Thyroid gland (tissue), 4 donors: ENCODE data around the gene SPI1. TPM values are rescaled to one million over a fixed set of nuclear protein-coding genes. Genes with fewer than 3 reads are reported as not detected.

Source experiments
- DNase-seq, 2 donors: peaks; one replicate each; pipeline ENCODE4 v3.0.0-alpha.2; 2019
- H3K27ac ChIP-seq, 3 donors: fragments of 200-600 bp; sonication (generic); 1 replicate in 2 of 3; 2 replicates in 1 of 3; pipeline ENCODE4 v1.5.1; 2016 to 2019; ENCODE audit warnings: mild to moderate bottlenecking in 1 of 3, moderate library complexity in 1 of 3
- H3K27me3 ChIP-seq: fragments of 200-600 bp; sonication (generic); one replicate; pipeline ENCODE4 v1.5.1; 2019
- H3K36me3 ChIP-seq, 2 donors: fragments of 200-600 bp; sonication (generic); one replicate each; pipeline ENCODE4 v1.5.1; 2016 to 2019
- H3K4me1 ChIP-seq, 2 donors: fragments of 200-600 bp; sonication (generic); one replicate each; pipeline ENCODE4 v1.5.1; 2017 to 2019
- H3K4me3 ChIP-seq, 3 donors: fragments of 200-600 bp; sonication (generic); replicated peaks in 1 of 3; 1 replicate in 2 of 3; 2 replicates in 1 of 3; pipeline ENCODE4 v1.5.1; 2016; ENCODE audit warnings: mild to moderate bottlenecking in 1 of 3
- H3K9me3 ChIP-seq: fragments of 200-600 bp; sonication (generic); one replicate; pipeline ENCODE4 v1.5.1; 2017
- CTCF ChIP-seq, 6 experiments: fragments of 200-600 bp in 3 of 6; fragments of 450-650 bp in 3 of 6; sonication (generic) in 3 of 6; IDR thresholded peaks; one replicate each; pipeline ENCODE4 v1.5.1; 2016 to 2019; ENCODE audit warnings: antibody characterized with exemption in 6 of 6, mild to moderate bottlenecking in 2 of 6, inconsistent platforms in 1 of 6, moderate library complexity in 1 of 6
- POLR2A ChIP-seq, 2 donors: fragments of 450-650 bp; IDR thresholded peaks; one replicate each; pipeline ENCODE4 v1.6.1; 2017; ENCODE audit warnings: antibody characterized with exemption in 2 of 2, mild to moderate bottlenecking in 2 of 2, moderate library complexity in 1 of 2
- WGBS, 2 donors: methylation state at CpG; one replicate each; pipeline ENCODE4 v1.1.5; 2017; 5-methylcytosine and 5-hydroxymethylcytosine counted together
- intact Hi-C: fragments of 100-400 bp; cut with DNase I; formaldehyde crosslinking; loops from one replicate; pipeline ENCODE4 v1.15.1; 2023
- total RNA-seq, 4 donors: library from RNA; depleted of rRNA; stranded (reverse); fragments of >200 nt; gene quantifications; one replicate each; pipeline ENCODE4 v1.2.3, GENCODE V29; 2016

The SPI1 gene
- total RNA-seq, 4 donors from 2014 or later, result 4.8 to 18.0 (median 5.8) TPM

- TF ChIP-seq CTCF (IDR thresholded peaks at IDR 0.05) (no peak), POLR2A (IDR thresholded peaks at IDR 0.05) (no peak)
- intact Hi-C loops, result no loop called here
- Histone ChIP-seq H3K36me3 (no peaks in the 10 kb centered on the region), H3K27me3 (no peaks in the 10 kb centered on the region), H3K4me3 (no peak overlapping the region), H3K27ac (peak overlapping the region in 1 of 3 donors; percentile 88), H3K9me3 (no peaks in the 10 kb centered on the region), H3K4me1 (peaks cover 0 to 14% of the 10 kb centered on the region in 2 donors)
- no peak for DNase-seq
- 69 to 71% methylated on average over 15 to 17 of the region's 20 CpGs for WGBS, 2 donors
Measured at GRCh38 chr11:47393163-47394049, 15.1 kb upstream of the SPI1 start.

GRCh38 chr11:47392546-47393162, 14.3 kb upstream of the SPI1 start:
- Histone ChIP-seq H3K9me3 (no peaks in the 10 kb centered on the region), H3K27ac (no peak overlapping the region), H3K36me3 (no peaks in the 10 kb centered on the region), H3K4me1 (peaks cover 0 to 14% of the 10 kb centered on the region in 2 donors), H3K27me3 (no peaks in the 10 kb centered on the region), H3K4me3 (no peak overlapping the region)
- DNase-seq, result no peak
- 74 to 83% methylated on average over 11 to 12 of the region's 14 CpGs for WGBS, 2 donors
- intact Hi-C loops, result no loop called here
- TF ChIP-seq CTCF (IDR thresholded peaks at IDR 0.05) (no peak), POLR2A (IDR thresholded peaks at IDR 0.05) (no peak)

DNA sequence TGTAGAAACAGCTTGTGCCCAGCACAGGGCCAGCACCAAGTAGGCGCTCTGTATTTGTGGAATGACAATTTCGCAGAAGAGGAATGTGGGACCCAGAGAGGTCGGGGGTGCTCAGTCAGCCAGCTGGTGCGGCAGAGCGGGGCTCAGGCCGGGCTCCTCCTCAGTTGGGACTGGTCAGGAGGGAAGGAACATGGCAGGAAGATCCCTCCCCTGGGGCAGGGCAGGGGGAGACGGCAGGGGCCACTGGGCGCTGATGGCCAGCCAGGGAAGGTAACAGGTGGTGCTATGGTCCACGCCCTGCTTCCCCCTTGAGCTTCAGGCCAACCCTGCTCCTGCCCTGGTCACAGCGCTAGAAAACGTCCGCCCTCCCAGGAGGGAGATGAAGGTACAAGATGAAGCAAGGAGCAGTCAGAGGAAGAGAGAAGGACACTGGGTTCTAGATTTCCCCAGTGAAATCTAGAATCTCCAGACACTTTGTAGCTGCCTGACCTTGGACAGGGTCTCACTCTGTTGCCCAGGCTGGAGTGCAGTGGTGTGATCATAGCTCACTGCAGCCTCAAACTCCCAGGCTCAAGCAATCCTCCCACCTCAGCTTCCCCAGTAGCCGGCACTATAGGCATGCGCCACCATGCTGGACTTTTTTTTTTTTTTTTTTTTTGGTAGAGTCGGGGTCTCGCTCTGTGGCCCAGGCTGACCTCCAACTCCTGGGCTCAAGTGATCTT, 13.5 kb upstream of the SPI1 start:
- TF ChIP-seq CTCF (IDR thresholded peaks at IDR 0.05) (no peak), POLR2A (IDR thresholded peaks at IDR 0.05) (no peak)
- H3K27ac ChIP-seq, result no peak overlapping the region
- no peaks in the 10 kb centered on the region for H3K27me3 ChIP-seq
- no peak overlapping the region for H3K4me3 ChIP-seq
- DNase-seq, result no peak
- intact Hi-C loops, result no loop called here
- H3K36me3 ChIP-seq, result no peaks in the 10 kb centered on the region
- WGBS, 2 donors, result 94% methylated on average over 16 of the region's 16 CpGs
- H3K4me1 ChIP-seq, result peaks cover 0 to 14% of the 10 kb centered on the region in 2 donors
- no peaks in the 10 kb centered on the region for H3K9me3 ChIP-seq

DNA sequence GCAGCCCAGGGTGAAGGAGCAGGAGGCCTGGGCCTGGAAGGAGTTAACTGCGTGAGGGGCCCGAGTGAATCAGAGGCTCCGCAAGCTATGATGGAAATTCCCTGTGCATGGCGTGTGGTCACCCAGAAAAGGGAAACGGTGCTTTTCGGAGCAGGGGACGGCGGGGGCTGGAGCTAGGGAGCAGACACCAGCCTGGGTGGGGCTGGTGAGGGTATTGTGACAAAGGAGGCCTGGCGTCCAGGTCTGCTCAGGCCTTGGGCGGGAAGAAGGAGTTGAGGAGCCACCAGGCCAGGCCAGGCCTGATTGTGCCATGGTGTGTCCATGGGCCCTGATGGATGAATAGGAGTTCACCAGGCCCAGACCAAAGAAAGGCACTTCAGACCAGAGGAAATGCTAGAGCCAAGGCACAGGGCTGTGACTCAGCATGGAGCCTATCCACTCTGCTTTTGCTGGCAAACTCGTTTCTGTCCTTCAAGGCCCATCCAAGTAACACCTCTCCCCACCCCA, 12.8 kb upstream of the SPI1 start:
- DNase-seq, result no peak
- H3K36me3 ChIP-seq, result no peaks in the 10 kb centered on the region
- intact Hi-C loops, result no loop called here
- no peak overlapping the region for H3K4me3 ChIP-seq
- H3K4me1 ChIP-seq, result peaks cover 0 to 14% of the 10 kb centered on the region in 2 donors
- WGBS, 2 donors, result 91 to 95% methylated on average over 11 of the region's 11 CpGs
- H3K9me3 ChIP-seq, result no peaks in the 10 kb centered on the region
- TF ChIP-seq POLR2A (IDR thresholded peaks at IDR 0.05) (no peak), CTCF (IDR thresholded peaks at IDR 0.05) (no peak)
- no peak overlapping the region for H3K27ac ChIP-seq
- H3K27me3 ChIP-seq, result no peaks in the 10 kb centered on the region
